ENCODE results near the gene TOM1.
A peak's percentile ranks its signal among the peaks of the same experiment; 100 is the strongest.
"Not testable (repeated sequence)": the region's sequence is repeated elsewhere in the genome, so short reads cannot be mapped to it uniquely, and the experiment has no call there.

The TOM1 gene

DNA sequence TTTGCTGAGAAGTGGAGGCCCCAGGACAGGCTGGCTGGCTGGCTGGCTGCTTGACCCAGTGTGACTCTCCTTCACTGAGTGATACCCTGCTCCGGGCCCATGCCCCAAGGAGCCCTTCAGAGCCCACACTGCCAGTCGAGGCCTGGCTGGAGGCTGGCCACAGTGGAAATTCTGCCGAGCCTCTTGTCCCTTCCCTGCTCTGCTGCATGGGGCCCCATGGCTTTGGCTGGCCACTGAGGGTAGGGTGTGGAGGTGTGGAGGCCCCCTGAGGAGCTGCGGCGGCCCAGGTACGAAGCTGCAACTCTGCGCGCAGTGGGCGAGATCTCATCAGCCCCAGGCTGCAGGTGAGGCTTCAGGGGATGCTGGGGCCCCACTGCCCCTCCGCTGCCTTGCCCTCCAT, 47.8 kb downstream of the TOM1 start:
- no peak for DNase-seq

- no peak for DNase-seq
Measured at GRCh38 chr22:35348026-35348590, 48.4 kb downstream of the TOM1 start.

DNA sequence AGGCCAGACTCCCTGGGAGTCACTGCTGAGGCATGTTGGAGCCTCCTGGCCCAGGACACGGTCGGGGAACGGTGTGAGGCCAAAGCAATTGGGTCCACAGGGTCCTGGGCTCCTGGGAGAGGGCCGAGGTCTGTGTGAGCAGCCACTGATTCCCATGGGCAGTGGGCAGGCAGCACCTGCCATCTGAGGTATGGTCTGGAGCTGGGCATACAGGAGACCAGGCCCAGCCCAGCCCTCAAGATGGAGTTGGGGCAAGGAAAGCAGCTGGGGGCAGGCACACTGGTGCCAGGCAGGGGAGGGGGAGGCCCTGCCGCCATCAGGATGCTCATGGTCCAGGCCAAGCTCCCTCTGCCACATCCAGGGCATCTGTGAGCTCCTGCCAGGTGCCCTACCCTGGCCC, 49.0 kb downstream of the TOM1 start:
- no peak for DNase-seq

DNA sequence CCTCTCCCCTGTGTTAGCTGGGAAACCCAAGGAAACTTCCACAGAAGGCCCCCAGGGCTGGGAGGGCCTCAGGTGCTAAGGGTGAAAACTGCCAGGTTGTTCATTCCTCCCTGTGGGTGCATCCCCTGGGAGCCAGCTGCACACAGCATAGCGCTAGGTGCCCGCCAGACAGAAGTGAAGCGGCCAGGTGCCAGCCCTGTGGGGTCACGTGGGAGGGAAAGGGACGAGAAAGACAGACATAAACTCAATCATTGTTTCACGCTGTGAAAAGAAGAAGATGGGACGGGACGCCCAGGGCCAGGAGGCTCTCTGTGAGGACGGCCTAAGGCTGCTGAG, 49.6 kb downstream of the TOM1 start:
- DNase-seq: no peak

DNA sequence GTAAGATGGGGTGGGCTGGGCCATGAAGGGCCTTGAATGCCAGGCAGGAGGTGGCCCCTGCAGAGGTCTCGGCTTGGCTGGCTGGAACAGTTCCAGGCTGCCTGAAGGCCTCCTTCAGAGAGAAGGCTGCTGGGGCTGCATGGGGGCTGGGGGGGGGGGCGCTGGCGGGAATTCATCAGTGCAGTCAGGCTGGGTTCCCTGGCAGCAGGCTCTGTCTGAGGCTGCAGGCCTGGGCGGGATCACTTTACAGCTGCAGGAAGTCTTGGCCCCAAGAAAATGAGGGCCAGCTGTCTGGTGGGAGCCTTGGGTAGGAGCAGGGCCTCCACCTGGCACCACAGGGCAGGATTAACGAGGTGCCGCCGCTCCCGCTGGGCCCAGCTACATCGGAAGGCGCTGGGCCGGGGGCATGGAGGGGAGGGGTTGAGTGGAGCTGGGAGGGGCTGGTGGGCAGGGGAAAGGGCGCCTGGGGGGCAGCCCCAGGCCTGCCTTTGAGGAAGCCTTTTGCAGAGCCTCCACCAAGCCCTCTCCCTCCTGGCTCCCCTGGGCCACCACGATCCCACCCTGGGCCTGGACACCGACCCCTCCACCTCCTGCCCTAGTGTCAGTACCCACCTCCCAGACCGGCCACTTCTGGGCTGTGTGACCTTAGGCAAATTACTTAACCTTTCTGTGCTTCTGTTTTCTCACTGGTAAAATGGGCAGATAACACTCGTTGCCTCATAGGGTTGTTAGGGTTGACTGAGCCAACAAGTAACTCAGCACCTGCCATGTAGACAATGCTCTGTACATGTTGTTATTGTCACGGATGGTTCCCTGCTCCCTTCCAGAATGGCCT, 50.2 kb downstream of the TOM1 start:
- peak; percentile 84 for DNase-seq

- peak; percentile 93 for DNase-seq
Measured at GRCh38 chr22:35350539-35351503, 51.1 kb downstream of the TOM1 start.

DNA sequence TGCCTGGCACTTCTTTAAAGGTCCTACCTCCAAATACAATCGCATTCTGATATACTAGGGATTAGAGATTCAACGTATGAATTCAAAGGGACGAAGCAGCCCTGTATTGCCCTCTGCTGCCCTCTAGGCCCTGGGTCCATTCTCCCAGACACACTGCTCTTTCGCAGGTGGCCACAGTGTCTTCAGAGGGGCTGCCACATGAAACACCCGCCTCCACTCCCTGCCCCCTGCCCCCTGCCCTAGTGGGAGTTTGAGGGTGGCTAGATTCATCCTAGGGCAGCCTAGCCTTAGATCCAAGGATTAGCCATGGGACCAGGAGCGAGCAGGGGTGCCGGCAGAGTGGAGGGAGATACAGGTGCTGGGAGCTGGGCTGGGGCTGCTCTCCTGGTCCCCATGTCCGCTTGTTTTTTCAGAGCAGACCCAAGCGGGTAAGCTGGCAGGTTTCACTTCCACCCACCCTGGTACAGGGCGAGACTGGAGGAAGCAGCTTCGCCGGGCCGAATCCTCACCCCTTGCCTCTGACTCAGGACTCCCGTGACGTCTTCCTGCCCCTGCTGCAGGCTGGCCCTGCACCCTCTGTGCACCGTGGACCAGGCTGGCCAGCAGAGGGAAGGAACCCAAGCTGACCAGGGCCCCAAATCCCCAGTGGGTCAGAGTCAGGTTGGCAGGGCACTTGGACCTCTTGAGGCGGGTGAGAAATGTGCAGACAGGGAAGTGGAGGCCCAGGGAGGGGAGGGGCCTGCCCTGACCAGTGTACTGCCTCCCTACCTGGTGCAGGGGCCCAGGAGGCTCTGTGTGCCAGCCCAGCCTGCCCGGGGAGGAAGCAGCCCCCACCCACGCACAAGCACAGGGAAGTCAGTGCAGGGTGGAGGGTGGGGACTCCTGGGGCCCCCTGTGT, 52.8 kb downstream of the TOM1 start:
- DNase-seq: no peak

DNA sequence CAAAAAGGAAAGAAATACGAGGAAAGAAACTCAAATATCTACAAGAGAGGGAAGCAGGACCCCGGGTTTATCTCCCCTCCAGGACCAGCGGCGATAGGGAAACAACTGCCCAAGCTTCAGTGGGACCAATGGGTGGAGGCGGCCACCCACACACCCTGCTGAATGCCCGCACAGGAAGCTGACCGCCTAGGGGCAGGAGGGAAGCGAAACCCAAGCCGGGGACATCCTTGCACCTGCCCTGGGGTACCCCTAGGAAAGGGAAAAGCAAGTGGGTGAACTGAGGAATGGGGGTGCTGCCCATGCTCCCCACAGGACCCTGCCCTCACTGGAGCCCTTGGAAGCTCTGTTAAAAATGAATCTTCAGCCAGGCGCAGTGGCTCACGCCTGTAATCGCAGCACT, 53.6 kb downstream of the TOM1 start:
- DNase-seq: no peak

DNA sequence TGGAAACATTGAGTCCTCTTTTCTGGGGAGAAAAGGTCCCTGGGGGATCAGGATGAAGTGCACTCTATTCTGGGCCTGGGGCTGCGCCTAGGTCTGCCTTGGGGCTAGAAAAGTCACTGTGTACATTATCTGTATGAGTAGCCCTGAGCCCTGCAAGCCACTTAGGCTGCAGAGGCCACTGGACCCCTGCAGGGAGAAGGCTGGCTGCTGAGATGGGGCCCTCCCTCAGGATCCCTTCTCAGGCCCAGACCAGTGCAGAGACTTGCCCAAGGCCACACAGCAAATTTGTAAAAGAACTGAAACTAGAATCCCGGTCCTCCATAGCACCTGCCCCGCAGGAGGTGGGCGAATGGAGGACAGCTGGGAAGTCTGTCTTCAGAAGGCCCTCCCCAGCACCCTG, 54.4 kb downstream of the TOM1 start:
- no peak for DNase-seq

- DNase-seq: no peak
Measured at GRCh38 chr22:35357883-35358621, 58.4 kb downstream of the TOM1 start.

GRCh38 chr22:35359380-35360065, 59.8 kb downstream of the TOM1 start:
- no peak for DNase-seq

DNA sequence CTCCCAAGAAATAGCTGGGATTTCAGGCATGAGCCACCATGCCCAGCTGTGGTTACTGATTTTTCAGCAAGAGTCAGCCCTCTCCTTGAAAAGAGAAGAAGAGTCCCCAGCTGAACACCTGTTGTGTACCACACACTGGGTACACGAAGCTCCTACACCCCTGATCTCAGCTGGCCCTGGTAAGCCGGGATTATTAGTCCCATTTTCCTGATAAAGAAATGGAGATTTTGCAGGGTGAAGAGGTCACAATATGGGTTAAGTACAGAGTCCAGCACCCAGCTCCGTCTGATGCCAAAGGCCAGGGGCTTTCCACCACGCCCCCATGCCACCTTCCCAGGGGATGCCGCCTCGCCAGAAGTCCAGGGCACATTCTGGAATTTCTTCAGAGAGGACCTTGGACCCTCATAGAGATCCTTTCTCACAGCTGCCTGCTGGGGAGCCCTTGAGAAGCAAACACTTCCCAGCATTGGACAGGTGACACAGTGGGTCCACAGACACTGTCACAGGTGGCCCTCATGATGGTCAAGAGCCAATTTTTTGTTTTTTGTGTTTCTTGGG, 61.4 kb downstream of the TOM1 start:
- no peak for DNase-seq

- DNase-seq: no peak
Measured at GRCh38 chr22:35363566-35364086, 63.9 kb downstream of the TOM1 start.

GRCh38 chr22:35364230-35364629, 64.5 kb downstream of the TOM1 start:
- DNase-seq: not testable (repeated sequence)

DNA sequence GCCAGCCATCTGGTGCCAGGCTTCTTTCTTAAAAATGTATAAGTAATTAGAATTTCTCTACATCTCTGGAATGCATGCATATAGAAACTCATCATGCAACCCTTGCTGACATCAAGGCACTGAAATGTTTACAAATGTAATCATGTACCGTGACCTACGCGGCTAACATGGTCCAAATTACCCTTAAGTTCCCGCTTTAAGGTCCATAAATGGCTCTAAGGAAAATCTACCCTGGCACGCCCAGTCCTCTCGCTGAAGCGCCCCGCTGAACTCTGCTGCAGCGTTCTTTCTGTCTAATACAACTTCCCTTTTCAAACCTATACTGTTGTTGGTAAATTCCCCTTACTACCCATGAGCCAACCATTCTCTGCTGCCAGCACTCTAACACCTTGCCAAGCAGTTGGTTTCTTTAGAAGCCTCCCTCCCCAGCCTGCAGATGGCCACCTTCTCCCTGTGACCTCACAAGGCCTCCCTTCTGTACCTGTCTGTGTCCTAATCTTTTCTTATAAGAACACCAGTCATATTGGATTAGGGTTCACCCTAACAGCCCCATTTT, 67.7 kb downstream of the TOM1 start:
- DNase-seq: no peak

GRCh38 chr22:35368386-35368785, 68.7 kb downstream of the TOM1 start:
- DNase-seq: no peak

DNA sequence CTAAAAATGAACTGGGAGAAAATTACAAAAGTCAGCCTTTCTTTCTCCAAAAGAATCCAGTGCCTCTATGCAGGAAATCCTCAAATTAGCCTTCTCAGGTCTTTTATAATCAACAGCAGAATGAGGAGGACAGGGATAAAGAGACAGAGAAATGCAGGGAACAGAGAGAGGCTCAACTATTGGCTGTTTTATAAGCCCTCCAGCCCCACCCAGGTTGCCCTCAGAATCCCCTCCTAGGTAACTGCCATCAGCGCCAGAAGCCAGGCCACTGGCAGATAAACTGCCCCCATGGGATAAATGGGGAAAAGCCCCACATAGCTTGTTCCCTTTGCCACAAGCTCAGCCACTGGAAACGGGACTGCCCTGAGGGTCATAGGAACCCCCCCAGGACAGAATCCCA, 70.3 kb downstream of the TOM1 start:
- DNase-seq: no peak

DNA sequence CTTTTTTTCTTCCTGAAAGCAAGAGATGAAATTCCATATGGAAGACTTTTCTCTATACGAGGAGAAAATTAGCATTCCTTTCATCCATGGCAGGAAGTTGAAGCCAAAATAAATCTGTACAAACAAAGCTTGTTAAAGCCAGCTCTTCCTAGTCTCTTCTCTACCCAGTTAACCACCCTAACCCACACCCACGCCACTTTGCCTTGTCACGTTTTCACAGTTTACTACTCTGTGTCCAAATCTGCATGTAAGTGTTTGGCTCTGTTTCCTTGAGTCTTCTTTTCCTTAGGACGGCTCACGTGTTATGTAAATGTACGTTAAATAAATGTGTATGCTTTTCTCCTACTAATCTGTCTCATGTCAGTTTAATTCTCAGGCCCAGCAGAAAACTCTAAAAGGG, 74.1 kb downstream of the TOM1 start:
- no peak for DNase-seq

DNA sequence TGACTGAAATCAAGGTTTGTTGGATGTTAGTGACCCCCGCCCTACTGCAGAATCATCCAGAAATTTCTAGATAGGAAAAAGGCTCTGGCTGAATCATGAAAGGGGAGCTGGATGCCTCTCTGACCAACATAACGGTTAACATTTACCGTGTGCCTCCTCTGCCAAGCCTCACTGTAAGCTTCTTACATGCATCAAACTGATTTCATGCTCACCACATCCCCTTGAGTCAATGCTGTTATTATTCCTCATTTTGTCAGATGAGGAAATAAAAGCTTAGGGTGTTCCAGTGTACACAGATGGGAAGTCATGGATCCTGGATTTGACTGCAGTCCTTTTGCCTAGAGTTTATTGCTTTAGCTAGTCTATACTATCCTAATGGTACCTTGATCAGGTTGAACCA, 75.3 kb downstream of the TOM1 start:
- DNase-seq: no peak

- no peak for DNase-seq
Measured at GRCh38 chr22:35375526-35375925, 75.8 kb downstream of the TOM1 start.

Measured in COR-L47 (cell line).